ENCODE results near the gene PLA2G7. TPM values are rescaled to one million over a fixed set of nuclear protein-coding genes. Genes with fewer than 3 reads are reported as not detected.
"Not testable (repeated sequence)": the region's sequence is repeated elsewhere in the genome, so short reads cannot be mapped to it uniquely, and the experiment has no call there.

Gene PLA2G7
- total and polyA plus RNA-seq, 8 donors: 0.09 to 8.1 (median 0.18) TPM; not detected in 2

GRCh38 chr6:46748940-46749503 lies 13.8 kb upstream of the PLA2G7 start:
- ATAC-seq (no peak), DNase-seq (no peak), FAIRE-seq (no peak)
- Histone ChIP-seq H3K27ac (no peak overlapping the region), H3K4me1 (no peaks in the 10 kb centered on the region), H3K4me3 (no peak overlapping the region), H3K27me3 (no peaks in the 10 kb centered on the region), H3K9me3 (no peaks in the 10 kb centered on the region), H3K36me3 (no peaks in the 10 kb centered on the region)
- no peak for TF ChIP-seq CTCF (IDR thresholded peaks at IDR 0.05)
- WGBS, 2 donors: 87 to 89% methylated on average over 5 of the region's 5 CpGs
- intact Hi-C loops (cut with DNase I): no loop called here

- intact Hi-C loops (cut with DNase I): no loop called here
- 83 to 88% methylated on average over 1 of the region's 1 CpG for WGBS, 2 donors
- FAIRE-seq: no peak
- Histone ChIP-seq H3K27me3 (no peaks in the 10 kb centered on the region), H3K4me3 (no peak within 1 kb of the TSS), H3K36me3 (no peaks in the 10 kb centered on the region), H3K4me1 (no peaks in the 10 kb centered on the region), H3K9me3 (no peaks in the 10 kb centered on the region), H3K27ac (no peak within 1 kb of the TSS)
- no peak for ATAC-seq
- TF ChIP-seq CTCF (IDR thresholded peaks at IDR 0.05): no peak
- no peak for DNase-seq
Observed at GRCh38 chr6:46746696-46747095, 11.5 kb upstream of the PLA2G7 start, which contains the start of gene ANKRD66. ANKRD66 (plus strand) TSS chr6:46746933; CDS start chr6:46751949, 5,016 bp downstream.

GRCh38 chr6:46745973-46746372 lies 10.8 kb upstream of the PLA2G7 start:
- H3K27ac ChIP-seq: no peak overlapping the region
- H3K4me3 ChIP-seq: no peak overlapping the region
- intact Hi-C loops (cut with DNase I): no loop called here
- no peaks in the 10 kb centered on the region for H3K27me3 ChIP-seq
- no peaks in the 10 kb centered on the region for H3K36me3 ChIP-seq
- 49 to 56% methylated on average over 2 of the region's 2 CpGs for WGBS, 2 donors
- H3K9me3 ChIP-seq: no peaks in the 10 kb centered on the region
- FAIRE-seq: no peak
- H3K4me1 ChIP-seq: no peaks in the 10 kb centered on the region
- no peak for TF ChIP-seq CTCF (IDR thresholded peaks at IDR 0.05)
- ATAC-seq: no peak
- DNase-seq: no peak

GRCh38 chr6:46744159-46744725 lies 9.1 kb upstream of the PLA2G7 start:
- ATAC-seq; H3K4me1 ChIP-seq; H3K9me3 ChIP-seq; H3K27me3 ChIP-seq; H3K27ac ChIP-seq; H3K4me3 ChIP-seq; FAIRE-seq; H3K36me3 ChIP-seq; DNase-seq; intact Hi-C loops (cut with DNase I): not testable (repeated sequence)
- WGBS, 2 donors: 66 to 79% methylated on average over 3 of the region's 3 CpGs

- intact Hi-C loops (cut with DNase I): no loop called here
- WGBS, 2 donors: 74 to 79% methylated on average over 1 of the region's 1 CpG
- no peaks in the 10 kb centered on the region for H3K36me3 ChIP-seq
- H3K4me1 ChIP-seq: no peaks in the 10 kb centered on the region
- TF ChIP-seq CTCF (IDR thresholded peaks at IDR 0.05): no peak
- H3K27ac ChIP-seq: no peak overlapping the region
- ATAC-seq (no peak), FAIRE-seq (no peak), DNase-seq (no peak)
- H3K4me3 ChIP-seq: no peak overlapping the region
- H3K27me3 ChIP-seq: no peaks in the 10 kb centered on the region
- no peaks in the 10 kb centered on the region for H3K9me3 ChIP-seq
Observed at GRCh38 chr6:46743425-46744158, 8.4 kb upstream of the PLA2G7 start.
